LNCAP (cell line): Measurements from ENCODE around the gene MAP3K4.

Experiments
- TF ChIP-seq, protein P1 (sequence below): fragments of 450-650 bp; IDR thresholded peaks from 2 replicates; pipeline ENCODE4 v1.5.1; 2017; ENCODE audit warnings: mild to moderate bottlenecking

MAP3K4 gene

DNA sequence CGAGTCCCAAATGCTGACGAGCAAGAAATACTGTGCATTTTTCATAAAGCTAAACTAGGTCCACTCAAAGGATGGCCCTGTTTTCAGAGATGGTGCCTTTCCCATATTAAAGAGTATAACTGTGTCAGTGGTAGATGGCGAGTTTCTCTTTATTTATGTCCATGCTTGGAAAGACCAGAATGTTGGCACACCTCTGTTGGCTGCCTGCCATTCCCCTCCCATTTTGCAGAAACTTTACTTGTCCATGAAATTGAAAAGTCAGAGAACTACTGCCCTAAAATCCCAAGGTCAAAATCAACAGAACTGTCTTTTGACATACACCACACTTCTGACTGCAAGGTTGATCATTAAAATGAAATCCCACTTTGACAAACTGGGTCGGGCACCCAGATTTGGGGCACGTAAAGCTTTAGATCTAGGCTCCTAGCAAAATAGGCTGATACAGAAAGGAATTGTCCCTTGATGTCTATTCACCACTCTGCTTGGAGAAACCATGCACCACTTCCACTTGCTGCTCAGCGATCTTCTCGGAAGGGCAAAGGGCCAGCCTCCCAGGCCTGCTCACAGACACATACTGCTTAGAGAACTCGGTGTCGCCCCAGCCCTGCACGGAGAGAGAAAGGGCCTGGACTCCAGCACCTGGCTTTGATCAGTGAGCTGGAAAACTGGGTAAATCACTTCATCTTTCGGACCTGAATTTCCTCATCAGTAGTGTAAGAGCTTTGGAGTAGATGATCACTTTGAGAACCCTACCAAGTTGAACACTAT, 152.3 kb downstream of the MAP3K4 start:
- TF ChIP-seq, protein P1, sequence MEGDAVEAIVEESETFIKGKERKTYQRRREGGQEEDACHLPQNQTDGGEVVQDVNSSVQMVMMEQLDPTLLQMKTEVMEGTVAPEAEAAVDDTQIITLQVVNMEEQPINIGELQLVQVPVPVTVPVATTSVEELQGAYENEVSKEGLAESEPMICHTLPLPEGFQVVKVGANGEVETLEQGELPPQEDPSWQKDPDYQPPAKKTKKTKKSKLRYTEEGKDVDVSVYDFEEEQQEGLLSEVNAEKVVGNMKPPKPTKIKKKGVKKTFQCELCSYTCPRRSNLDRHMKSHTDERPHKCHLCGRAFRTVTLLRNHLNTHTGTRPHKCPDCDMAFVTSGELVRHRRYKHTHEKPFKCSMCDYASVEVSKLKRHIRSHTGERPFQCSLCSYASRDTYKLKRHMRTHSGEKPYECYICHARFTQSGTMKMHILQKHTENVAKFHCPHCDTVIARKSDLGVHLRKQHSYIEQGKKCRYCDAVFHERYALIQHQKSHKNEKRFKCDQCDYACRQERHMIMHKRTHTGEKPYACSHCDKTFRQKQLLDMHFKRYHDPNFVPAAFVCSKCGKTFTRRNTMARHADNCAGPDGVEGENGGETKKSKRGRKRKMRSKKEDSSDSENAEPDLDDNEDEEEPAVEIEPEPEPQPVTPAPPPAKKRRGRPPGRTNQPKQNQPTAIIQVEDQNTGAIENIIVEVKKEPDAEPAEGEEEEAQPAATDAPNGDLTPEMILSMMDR = no peak

DNA sequence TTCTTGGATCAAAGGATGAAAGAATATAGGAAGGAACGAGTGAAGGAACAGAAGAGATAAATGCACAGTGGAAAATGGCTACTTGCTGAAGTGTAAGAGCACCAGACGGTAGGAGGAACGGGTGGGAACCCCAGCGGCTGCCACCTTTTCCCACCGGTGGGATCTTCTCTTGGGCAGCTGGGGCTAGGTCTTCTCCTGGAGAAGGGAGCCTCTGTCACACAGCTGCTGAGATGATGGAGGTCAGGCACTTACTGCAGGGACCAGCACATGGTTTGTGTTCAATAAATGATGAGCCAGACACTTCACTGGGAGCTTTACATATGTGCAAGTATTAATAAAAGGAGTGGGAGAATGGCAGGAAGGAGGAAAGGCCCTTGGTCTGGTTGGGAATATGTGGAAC, 158.6 kb downstream of the MAP3K4 start:
- TF ChIP-seq, protein P1 = no peak

DNA sequence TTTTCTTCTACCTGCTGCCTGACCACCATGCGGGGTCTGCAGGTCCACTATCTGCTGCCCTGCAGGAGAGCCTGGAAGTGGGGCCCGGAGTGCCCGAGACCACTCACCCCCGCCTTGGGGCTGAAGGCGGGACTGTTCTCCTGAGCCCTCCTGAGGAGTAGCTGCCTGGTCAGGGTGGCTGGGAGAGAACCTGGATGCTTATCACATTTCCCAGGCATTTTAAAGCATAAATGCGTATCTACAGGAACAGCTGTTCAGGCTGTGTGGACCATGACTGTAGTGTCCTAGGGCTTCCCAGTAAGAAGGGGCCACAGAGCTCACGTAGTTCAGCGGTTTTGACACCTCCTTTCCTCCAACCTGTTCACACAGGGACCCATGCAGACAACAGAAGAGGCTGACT, 159.0 kb downstream of the MAP3K4 start:
- TF ChIP-seq, protein P1 = no peak

DNA sequence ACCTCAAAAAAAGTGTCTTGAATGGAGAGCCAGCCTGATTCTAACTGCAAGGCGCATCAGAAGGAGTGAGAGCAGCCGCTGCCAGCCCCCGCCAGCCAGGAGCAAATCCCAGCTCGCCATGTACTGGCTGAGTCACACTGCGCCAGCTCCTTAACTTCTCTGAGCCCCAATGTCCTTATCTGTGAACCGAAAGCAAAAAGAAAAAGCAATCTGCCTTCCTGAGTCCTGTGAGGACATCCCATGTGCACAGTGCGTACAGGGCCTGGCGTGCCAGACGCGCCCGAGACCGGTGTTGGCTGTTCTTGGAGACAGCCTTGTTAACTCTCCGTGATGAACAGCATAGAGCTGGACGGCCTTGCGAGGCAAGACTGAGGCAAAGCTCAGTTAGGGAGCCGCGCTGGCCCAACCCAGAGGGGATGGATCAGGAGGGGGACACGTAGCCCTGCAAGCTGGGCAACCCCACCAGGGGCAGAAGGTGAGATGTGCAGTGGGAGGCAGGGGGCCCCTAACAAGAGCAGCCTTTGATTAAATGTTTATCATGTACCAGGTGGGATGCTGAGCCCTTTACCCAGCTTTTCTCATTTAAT, 159.6 kb downstream of the MAP3K4 start:
- TF ChIP-seq, protein P1 = no peak

DNA sequence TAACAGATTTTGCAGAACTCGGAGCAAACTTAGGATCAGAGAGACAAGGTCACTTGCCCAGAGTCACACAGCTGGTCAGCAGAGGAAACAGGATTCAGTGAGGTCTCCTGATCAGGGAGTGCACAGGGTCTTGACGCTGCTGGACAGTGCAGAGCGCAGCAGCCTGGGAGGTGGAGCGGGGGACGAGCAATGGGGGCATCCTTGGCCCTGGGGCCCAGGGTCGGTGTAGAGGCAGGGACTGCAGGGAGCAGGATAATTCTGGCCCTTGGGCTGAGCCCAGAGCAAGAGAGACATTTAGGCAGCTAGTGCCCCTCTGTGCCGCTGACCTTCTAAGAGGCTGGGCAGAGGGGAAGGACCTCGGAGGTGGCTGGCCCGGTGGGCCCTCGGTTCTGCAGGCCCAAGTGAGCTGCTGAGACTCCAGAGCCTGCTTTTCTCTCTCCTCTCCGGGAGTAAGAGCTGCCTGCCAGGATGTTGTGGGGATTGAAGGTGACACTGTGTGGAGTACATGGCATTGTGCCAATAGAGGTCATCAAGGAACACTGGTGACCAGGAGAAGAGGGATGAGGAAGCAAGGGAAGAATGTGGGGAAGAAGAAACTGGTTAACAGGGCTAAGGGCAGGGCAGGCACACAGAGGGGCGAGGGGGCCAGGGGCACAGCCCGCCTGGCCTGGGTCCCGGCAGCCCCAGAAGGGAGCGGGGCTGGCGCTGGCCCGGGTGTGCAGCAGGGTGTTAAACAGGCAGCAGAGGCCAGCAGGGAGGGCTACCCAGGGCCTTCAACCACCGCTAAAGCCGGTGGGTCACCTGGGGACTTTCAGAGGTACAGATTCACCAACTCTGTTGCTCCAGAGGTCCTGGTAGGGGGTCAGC, 160.3 kb downstream of the MAP3K4 start:
- TF ChIP-seq, protein P1 = no peak

DNA sequence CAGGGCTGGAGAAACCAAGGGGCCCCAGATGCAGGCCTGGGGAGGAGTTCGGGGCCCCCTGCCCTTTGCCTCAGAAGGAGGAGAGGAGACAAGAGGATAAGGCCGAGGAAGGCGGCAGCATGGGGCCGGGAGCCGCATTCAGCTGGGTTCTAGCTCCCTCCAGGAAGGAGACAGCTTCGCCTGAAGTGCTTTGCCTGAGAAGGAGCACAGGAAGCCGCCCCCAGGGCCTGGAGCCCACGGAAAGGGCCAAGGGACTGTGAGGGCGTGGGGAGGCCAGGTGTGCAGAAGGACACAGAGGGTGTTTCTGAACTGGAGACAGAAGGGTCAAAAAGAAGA, 160.9 kb downstream of the MAP3K4 start:
- TF ChIP-seq, protein P1 = no peak

DNA sequence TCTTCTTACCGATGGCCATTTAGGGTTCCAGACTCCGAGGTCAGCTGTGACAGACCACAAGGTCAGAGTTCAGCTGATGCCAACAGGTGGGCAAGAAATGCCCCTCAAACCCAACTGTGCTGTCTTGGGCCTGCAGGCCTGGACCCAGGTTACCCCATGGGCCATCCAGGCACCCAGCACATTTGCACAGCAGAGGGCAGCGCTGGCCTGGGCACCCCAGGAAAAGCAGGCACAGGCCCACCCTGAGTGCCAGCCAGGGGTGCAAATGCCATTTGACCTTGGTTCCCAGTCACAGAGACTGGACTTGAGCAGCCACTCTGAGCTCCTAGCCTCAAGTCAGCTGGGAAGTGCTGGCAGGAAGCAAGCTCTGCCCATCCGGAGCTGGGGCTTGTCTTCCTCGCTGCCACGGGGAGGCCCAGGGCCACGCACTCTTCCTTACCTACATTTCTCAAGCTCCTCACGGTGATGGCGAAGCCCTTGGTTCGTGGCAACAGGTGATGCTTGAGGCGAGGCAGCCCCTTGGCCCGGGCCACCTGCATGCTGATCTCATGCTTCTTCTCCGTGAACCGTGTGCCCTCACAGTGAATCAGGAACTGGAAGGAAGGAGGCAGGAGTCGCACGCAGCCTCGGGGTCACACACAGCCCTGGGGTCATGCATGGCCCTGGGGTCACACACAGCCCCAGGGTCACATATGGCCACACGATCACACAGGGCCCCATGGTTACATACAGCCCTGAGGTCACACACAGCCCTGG, 161.5 kb downstream of the MAP3K4 start:
- TF ChIP-seq, protein P1 = peak; percentile 59
